Fibroblast of villous mesenchyme (primary cell): Measurements from ENCODE around the gene NCAN. TPM values are rescaled to one million over a fixed set of nuclear protein-coding genes. Genes with fewer than 3 reads are reported as not detected.

ENCODE experiments used
- DNase-seq: peaks from one replicate; pipeline ENCODE4 v3.0.0-alpha.2; 2010; ENCODE audit warnings: low read depth
- H3K4me3 ChIP-seq: 2 replicates; pipeline ENCODE4 v1.5.1; 2011; ENCODE audit warnings: low read depth, mild to moderate bottlenecking, low read length
- CTCF ChIP-seq: IDR thresholded peaks from 2 replicates; pipeline ENCODE4 v1.5.1; 2012; ENCODE audit warnings: low read depth, mild to moderate bottlenecking, low read length; ENCODE audit not compliant: insufficient read depth
- total RNA-seq: library from RNA; depleted of rRNA; stranded (reverse); fragments of >200 nt; gene quantifications from 2 replicates; pipeline ENCODE4 v1.2.3, GENCODE V29; 2012

Gene NCAN
- total RNA-seq, 1 donor = not detected

GRCh38 chr19:19230999-19231398, 19.2 kb downstream of the NCAN start:
- no peak overlapping the region for H3K4me3 ChIP-seq
- no peak for TF ChIP-seq CTCF
- DNase-seq = no peak

- no peak for TF ChIP-seq CTCF
- H3K4me3 ChIP-seq = no peak overlapping the region
- no peak for DNase-seq
Observed at GRCh38 chr19:19232261-19232721, 20.5 kb downstream of the NCAN start.

- no peak for TF ChIP-seq CTCF
- no peak overlapping the region for H3K4me3 ChIP-seq
- DNase-seq = no peak
Observed at GRCh38 chr19:19234220-19234816, 22.6 kb downstream of the NCAN start.

- H3K4me3 ChIP-seq = no peak overlapping the region
- no peak for DNase-seq
- TF ChIP-seq CTCF = no peak
Observed at GRCh38 chr19:19236173-19236572, 24.4 kb downstream of the NCAN start.

- DNase-seq = no peak
- H3K4me3 ChIP-seq = no peak overlapping the region
- TF ChIP-seq CTCF = no peak
Observed at GRCh38 chr19:19238126-19238894, 26.6 kb downstream of the NCAN start.

- no peak for DNase-seq
- H3K4me3 ChIP-seq = no peak overlapping the region
- TF ChIP-seq CTCF = no peak
Observed at GRCh38 chr19:19239675-19240074, 27.9 kb downstream of the NCAN start.
